Stimulated activated CD4-positive, alpha-beta T cell treated with anti-CD3 and anti-CD28 coated beads, Interleukin-1b, Interleukin-23, amount 100 ng/mL, for 1 hour (primary cell): ENCODE data around the gene SPAG17.

Experiments
- DNase-seq, 2 donors: peaks; one replicate each; pipeline ENCODE4 v3.0.0-alpha.2; 2020; ENCODE audit warnings: low read depth in 2 of 2

Gene SPAG17

GRCh38 chr1:118077331-118078045 is 107.5 kb downstream of the SPAG17 start:
- DNase-seq = no peak

- no peak for DNase-seq
Observed at GRCh38 chr1:118075116-118075515, 109.9 kb downstream of the SPAG17 start.

- DNase-seq = no peak
Observed at GRCh38 chr1:118073648-118074435, 111.2 kb downstream of the SPAG17 start.

DNA sequence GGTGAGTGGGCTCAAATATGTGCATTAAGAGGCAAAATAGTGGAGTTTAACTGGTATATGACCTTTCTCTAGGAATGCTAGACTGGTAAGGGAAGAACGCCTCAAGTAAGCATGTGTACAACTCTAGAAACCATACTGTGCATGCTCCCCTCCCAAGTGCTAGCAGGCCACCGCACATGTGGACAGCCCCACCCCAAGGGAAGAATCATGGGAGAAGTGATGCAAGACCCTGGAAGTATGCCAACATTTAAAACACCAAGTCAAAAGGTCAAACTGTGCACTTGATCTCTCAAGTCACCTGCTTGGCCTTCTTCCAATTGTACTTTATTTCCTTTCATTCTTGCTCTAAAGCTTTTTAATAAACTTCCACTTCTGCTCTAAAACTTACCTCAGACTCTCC is 135.0 kb downstream of the SPAG17 start:
- DNase-seq = no peak

DNA sequence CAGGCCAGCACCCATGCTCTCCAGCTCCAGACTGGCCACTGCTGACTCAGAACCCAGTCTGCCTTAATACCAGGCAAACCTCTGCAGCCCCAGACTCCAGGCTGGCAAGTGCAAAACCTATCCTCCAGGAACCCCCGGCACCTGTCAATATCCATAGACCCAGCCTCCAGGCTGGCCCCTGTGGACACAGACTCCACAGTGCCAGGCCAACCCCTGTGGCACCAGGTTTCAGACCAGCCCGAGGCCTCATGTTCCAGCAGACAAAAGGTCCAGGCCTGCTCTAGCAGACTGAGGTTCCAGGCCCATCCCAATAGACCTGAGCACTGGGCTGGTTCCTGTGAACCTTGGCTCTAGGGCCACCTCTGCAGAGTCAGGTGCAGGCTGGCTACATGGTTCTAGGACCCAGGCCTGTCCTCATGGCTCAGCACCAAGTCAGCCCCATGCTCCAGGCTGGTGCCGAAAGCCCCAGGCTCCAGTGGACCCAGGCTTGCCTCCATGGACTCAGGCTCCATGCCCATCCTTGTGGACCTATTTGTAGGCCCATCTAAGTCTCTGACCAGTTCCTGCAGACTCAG is 137.3 kb downstream of the SPAG17 start:
- DNase-seq = no peak

- DNase-seq = no peak
Observed at GRCh38 chr1:118047006-118047649, 137.9 kb downstream of the SPAG17 start.

- DNase-seq = no peak
Observed at GRCh38 chr1:118043624-118044023, 141.4 kb downstream of the SPAG17 start.

DNA sequence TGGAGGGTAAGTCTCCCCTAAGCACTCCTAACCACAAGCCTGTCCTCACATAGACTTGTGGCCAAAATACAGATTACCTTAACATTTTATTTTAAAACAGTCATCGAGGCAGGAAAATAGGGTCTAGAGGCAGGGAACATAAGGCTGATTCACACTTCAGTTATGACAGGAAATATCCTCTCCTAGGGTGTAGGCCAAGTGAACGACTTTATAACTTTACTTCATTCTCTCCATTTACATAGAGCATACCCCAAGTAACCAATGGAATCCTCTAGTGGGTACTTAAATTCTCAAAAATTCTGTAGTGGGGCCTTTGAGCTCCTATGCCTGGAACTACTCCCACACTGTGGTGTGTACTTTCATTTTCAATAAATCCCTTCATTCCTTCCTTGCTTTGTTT is 142.5 kb downstream of the SPAG17 start:
- DNase-seq = no peak

GRCh38 chr1:118039170-118039569 is 145.9 kb downstream of the SPAG17 start:
- no peak for DNase-seq

- DNase-seq = no peak
Observed at GRCh38 chr1:118032883-118033282, 152.1 kb downstream of the SPAG17 start.

DNA sequence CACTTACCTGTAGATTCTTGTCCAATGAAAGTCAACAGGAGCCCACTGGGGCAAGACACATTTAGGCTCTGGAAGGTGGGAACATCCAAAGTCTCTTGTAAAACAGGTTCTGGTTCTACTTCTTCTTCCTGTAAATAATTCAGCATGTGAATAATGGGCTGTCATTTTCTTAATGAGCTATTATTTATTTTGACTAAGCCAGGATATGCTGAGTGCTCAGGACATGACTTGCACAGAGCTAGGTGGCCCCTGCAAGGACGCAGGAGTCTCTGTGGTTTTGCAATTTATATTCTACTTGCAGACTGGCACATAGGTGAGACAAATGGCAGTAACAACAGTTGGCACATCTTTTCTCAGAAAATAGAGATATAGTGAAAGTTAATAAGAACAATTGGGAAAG is 156.8 kb downstream of the SPAG17 start:
- DNase-seq = no peak

DNA sequence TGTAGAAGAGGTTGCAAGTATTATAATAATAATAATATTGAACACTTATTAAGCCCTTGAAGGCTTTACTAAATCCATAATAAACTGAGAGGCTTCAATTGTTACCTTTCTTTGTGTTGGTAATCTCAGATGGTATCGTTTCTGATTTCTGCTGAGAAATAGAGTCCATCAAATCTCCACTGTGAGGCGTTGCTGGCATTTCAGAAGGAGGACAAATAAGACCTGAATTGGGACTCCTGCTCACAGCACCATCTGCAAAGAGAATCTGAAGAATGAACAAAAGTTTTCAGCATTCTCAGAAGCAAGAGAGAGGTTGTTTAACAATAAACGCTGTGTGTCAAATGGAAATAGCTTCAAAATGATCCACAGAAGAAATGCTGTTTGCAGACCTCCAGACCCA is 161.8 kb downstream of the SPAG17 start:
- DNase-seq = no peak

GRCh38 chr1:118021668-118022067 is 163.4 kb downstream of the SPAG17 start:
- no peak for DNase-seq

DNA sequence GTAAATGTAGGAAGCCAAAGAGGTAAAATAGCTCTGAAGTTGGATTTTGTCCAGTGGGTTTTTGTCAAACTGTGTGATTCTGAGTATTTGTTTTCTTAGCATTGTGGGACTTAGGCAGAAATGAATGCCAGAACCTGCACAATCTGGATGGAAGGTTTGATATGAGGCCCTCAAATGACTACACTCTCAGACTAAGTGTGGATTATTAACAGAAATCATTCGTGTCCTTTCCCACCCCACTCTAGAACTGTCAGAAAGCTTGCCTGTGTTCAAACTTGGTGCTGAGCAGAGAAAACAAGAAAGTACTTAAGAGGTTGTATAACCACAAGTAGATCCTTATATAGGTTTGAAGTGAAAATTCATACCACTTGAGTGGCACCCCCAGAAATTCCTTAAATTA is 167.0 kb downstream of the SPAG17 start:
- no peak for DNase-seq

GRCh38 chr1:118013938-118014337 is 171.1 kb downstream of the SPAG17 start:
- DNase-seq = no peak

- DNase-seq = no peak
Observed at GRCh38 chr1:118013336-118013735, 171.7 kb downstream of the SPAG17 start.

DNA sequence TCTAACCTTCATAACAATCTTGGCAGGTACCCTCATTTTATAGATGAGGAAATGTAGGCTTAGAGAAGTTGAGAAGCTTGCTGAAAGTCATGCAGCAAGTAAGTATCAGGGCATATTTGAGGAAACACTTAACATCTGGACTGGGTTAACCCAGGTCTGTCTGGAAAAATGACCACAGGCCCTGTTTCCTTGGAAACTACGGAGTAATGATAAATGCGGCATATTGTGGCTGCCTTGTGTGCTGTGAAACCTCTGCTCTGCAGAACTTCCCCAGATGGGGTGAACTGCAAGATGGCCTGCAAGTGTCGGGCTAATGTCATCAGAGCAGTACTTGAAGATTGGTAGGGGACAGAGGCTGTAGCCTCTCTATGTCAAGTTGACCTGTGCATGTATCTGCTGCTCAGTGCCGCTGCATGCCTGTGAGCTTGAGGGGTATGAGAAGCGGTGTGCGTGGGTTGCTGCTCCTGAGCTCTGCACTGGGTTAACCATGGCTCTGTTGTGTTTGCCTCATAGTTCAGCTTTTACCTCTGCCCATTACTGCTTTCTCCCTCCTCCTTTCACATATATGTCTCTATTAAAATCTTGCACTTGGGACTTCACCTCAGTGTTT is 172.4 kb downstream of the SPAG17 start:
- DNase-seq = no peak

- DNase-seq = no peak
Observed at GRCh38 chr1:118008011-118008410, 177.0 kb downstream of the SPAG17 start.

- no peak for DNase-seq
Observed at GRCh38 chr1:118007391-118007790, 177.6 kb downstream of the SPAG17 start.

DNA sequence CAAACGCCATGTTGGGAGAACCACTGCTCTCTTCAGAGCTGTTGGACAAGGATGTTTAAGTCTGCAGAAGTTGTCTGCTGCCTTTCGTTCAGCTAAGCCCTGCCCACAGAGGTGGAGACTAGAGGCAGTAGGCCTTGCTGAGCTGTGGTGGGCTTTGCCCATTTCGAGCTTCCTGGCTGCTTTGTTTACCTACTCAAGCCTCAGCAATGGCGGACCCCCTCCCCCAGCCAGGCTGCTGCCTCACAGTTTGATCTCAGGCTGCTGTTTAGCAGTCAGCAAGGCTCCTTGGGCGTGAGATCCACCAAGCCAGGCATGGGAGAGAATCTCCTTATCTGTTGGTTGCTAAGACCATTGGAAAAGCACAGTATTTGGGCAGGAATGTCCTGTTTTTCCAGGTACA is 180.7 kb downstream of the SPAG17 start:
- no peak for DNase-seq

DNA sequence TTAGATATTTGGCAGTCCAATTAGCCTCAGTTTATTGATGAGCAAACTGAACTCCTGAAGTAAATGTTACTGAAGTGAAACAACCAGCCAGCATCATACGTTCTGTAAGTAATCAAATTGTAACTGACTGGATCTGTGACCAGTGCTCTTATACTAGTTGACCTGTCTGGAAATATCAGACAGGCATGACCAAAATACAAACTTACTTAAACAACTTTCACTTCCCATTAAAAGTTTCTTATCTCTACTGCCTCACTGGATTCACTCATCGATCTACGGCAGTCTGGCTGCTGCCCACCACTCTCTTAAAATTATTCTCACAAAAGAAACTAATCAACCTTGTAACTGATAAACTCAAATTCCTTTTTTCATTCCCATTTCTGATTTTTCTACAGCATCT is 199.1 kb downstream of the SPAG17 start:
- DNase-seq = no peak

DNA sequence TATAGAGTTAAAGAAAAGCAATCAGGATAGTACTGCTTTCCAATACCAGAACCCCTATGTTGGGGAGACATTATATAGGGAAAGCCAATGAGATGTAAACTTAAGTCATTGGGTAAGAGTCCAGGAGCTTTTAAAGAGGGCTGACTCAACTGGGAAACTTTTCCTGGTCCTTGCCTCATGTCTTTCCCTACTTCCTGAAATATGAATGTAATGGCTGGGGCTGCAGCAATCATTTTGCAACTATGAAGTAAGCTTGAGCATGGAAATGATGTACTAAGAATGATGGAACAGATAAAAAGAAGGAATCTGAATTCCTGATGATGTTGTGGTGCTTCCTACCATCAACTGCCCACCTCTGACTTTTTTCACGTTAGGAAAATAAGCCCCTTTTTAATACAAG is 199.8 kb downstream of the SPAG17 start:
- no peak for DNase-seq
